Glomerular endothelial cell (primary cell): ENCODE measurements around the gene NUP153. TPM values are rescaled to one million over a fixed set of nuclear protein-coding genes. Genes with fewer than 3 reads are reported as not detected.
"Not testable (repeated sequence)": the region's sequence is repeated elsewhere in the genome, so short reads cannot be mapped to it uniquely, and the experiment has no call there.

Experiments
- DNase-seq: peaks from one replicate; pipeline ENCODE4 v3.0.0-alpha.2; 2011; ENCODE audit warnings: low read depth, low spot score; ENCODE audit errors: extremely low read depth
- total RNA-seq: library from RNA; depleted of rRNA; stranded (reverse); fragments of >200 nt; gene quantifications from 2 replicates; pipeline ENCODE4 v1.2.3, GENCODE V29; 2015

Gene NUP153
- total RNA-seq, 1 donor from 2014 or later, result 34.1 TPM

- DNase-seq, result peak; percentile 52
These were observed 8.4 kb upstream of the NUP153 start for GRCh38 chr6:17714879-17715851.

- no peak for DNase-seq
These were observed 7.5 kb upstream of the NUP153 start for GRCh38 chr6:17714177-17714576.

- no peak for DNase-seq
These were observed 5.9 kb upstream of the NUP153 start for GRCh38 chr6:17712576-17712975.

GRCh38 chr6:17710331-17710730, 3.6 kb upstream of the NUP153 start:
- no peak for DNase-seq

GRCh38 chr6:17709476-17709875, 2.8 kb upstream of the NUP153 start:
- DNase-seq, result no peak

- not testable (repeated sequence) for DNase-seq
These were observed 1.3 kb upstream of the NUP153 start for GRCh38 chr6:17708035-17708434.

GRCh38 chr6:17707371-17707651, 586 bp upstream of the NUP153 start:
- DNase-seq, result no peak

GRCh38 chr6:17705778-17706579, 746 bp downstream of the NUP153 start:
- DNase-seq, result no peak

GRCh38 chr6:17705428-17705777, 1.3 kb downstream of the NUP153 start:
- DNase-seq, result no peak

- peak; percentile 58 for DNase-seq
These were observed 3.5 kb downstream of the NUP153 start for GRCh38 chr6:17703256-17703694.

- DNase-seq, result no peak
These were observed 6.0 kb downstream of the NUP153 start for GRCh38 chr6:17700421-17701416.

- DNase-seq, result no peak
These were observed 14.7 kb downstream of the NUP153 start for GRCh38 chr6:17691925-17692538.

GRCh38 chr6:17688481-17688880, 18.2 kb downstream of the NUP153 start:
- no peak for DNase-seq

GRCh38 chr6:17687136-17687535, 19.6 kb downstream of the NUP153 start:
- no peak for DNase-seq

GRCh38 chr6:17684134-17684533, 22.6 kb downstream of the NUP153 start:
- no peak for DNase-seq

GRCh38 chr6:17683428-17683827, 23.3 kb downstream of the NUP153 start:
- DNase-seq, result no peak

GRCh38 chr6:17679726-17680125, 27.0 kb downstream of the NUP153 start:
- no peak for DNase-seq

GRCh38 chr6:17677602-17678001, 29.1 kb downstream of the NUP153 start:
- DNase-seq, result no peak

GRCh38 chr6:17673543-17674254, 33.0 kb downstream of the NUP153 start:
- no peak for DNase-seq
